Astrocyte (in vitro differentiated cells and primary cell): ENCODE data around the gene HNRNPC. TPM values are rescaled to one million over a fixed set of nuclear protein-coding genes. Genes with fewer than 3 reads are reported as not detected.
"Not testable (repeated sequence)": the region's sequence is repeated elsewhere in the genome, so short reads cannot be mapped to it uniquely, and the experiment has no call there.

Experiments
- DNase-seq: peaks from one replicate; pipeline ENCODE4 v3.0.0-alpha.2; 2010; ENCODE audit warnings: low read depth
- FAIRE-seq: peaks from 2 replicates; lab custom pipeline; 2011; peaks lifted over from hg19 to GRCh38; lab: Jason Lieb, UNC
- H2AFZ ChIP-seq: 2 replicates; pipeline ENCODE4 v1.6.0; 2012; ENCODE audit warnings: low read depth, low read length, inconsistent platforms
- H3K27ac ChIP-seq: 2 replicates; pipeline ENCODE4 v1.5.1; 2011; ENCODE audit warnings: low read depth, low read length, inconsistent platforms
- H3K27me3 ChIP-seq: 2 replicates; pipeline ENCODE4 v1.6.0; 2011; ENCODE audit warnings: low read length, inconsistent platforms; ENCODE audit not compliant: insufficient read depth
- H3K36me3 ChIP-seq: 2 replicates; pipeline ENCODE4 v1.5.1; 2011; ENCODE audit warnings: low read length, inconsistent platforms; ENCODE audit not compliant: insufficient read depth
- H3K4me1 ChIP-seq: 2 replicates; pipeline ENCODE4 v1.5.1; 2011; ENCODE audit warnings: low read length, inconsistent platforms; ENCODE audit not compliant: insufficient read depth
- H3K4me2 ChIP-seq: 2 replicates; pipeline ENCODE4 v1.6.0; 2012; ENCODE audit warnings: low read length, inconsistent platforms
- H3K4me3 ChIP-seq: 2 replicates; pipeline ENCODE4 v1.5.1; 2011; ENCODE audit warnings: low read depth, mild to moderate bottlenecking, low read length, inconsistent platforms; ENCODE audit not compliant: insufficient read depth
- H3K79me2 ChIP-seq: 2 replicates; pipeline ENCODE4 v1.6.0; 2012; ENCODE audit warnings: mild to moderate bottlenecking, low read length, inconsistent platforms; ENCODE audit not compliant: insufficient read depth
- H3K9ac ChIP-seq: 2 replicates; pipeline ENCODE4 v1.6.0; 2012; ENCODE audit warnings: mild to moderate bottlenecking, low read length, inconsistent platforms
- H3K9me3 ChIP-seq: 2 replicates; pipeline ENCODE4 v1.5.1; 2012; ENCODE audit warnings: low read depth, mild to moderate bottlenecking, low read length, inconsistent platforms; ENCODE audit not compliant: insufficient read depth
- H4K20me1 ChIP-seq: 2 replicates; pipeline ENCODE4 v1.6.0; 2012; ENCODE audit warnings: low read length, inconsistent platforms; ENCODE audit not compliant: insufficient read depth
- H3K27ac Mint-ChIP-seq: one replicate; pipeline ENCODE4 v1.8.0; 2021; ENCODE audit warnings: mild to moderate bottlenecking, mixed read lengths; ENCODE audit not compliant: unreplicated experiment
- H3K27me3 Mint-ChIP-seq: one replicate; pipeline ENCODE4 v1.8.0; 2021; ENCODE audit warnings: low read depth, mixed read lengths; ENCODE audit not compliant: unreplicated experiment
- H3K36me3 Mint-ChIP-seq: one replicate; pipeline ENCODE4 v1.8.0; 2021; ENCODE audit warnings: low read depth, mixed read lengths; ENCODE audit not compliant: unreplicated experiment
- H3K4me1 Mint-ChIP-seq: one replicate; pipeline ENCODE4 v1.8.0; 2021; ENCODE audit warnings: low read depth, mixed read lengths; ENCODE audit not compliant: unreplicated experiment
- H3K4me3 Mint-ChIP-seq: one replicate; pipeline ENCODE4 v1.8.0; 2021; ENCODE audit warnings: mild to moderate bottlenecking, moderate library complexity, mixed read lengths; ENCODE audit not compliant: unreplicated experiment
- H3K9me3 Mint-ChIP-seq: one replicate; pipeline ENCODE4 v1.8.0; 2021; ENCODE audit warnings: mild to moderate bottlenecking, mixed read lengths; ENCODE audit not compliant: unreplicated experiment
- CTCF ChIP-seq: IDR thresholded peaks from 2 replicates; pipeline ENCODE4 v1.5.1; 2011; ENCODE audit warnings: low read depth, mild to moderate bottlenecking, inconsistent platforms, low read length, moderate library complexity; ENCODE audit not compliant: insufficient read depth
- EZH2 ChIP-seq: IDR thresholded peaks from 2 replicates; pipeline ENCODE4 v1.6.1; 2012; ENCODE audit warnings: mild to moderate bottlenecking, low read length, inconsistent platforms; ENCODE audit not compliant: insufficient read depth
- total RNA-seq: library from RNA; stranded (reverse); gene quantifications from 2 replicates; pipeline ENCODE4 v1.2.1, GENCODE V29; 2021

Gene HNRNPC
- total RNA-seq, 1 donor from 2014 or later = 525 TPM

GRCh38 chr14:21307637-21308036, 38.4 kb upstream of the HNRNPC start:
- H3K79me2 ChIP-seq = no peaks in the 10 kb centered on the region
- H3K4me2 ChIP-seq = no peak overlapping the region
- no peaks in the 10 kb centered on the region for H4K20me1 ChIP-seq
- no peaks in the 10 kb centered on the region for H3K36me3 ChIP-seq
- DNase-seq = no peak
- Mint-ChIP-seq H3K36me3 (no peaks in the 10 kb centered on the region), H3K9me3 (no peaks in the 10 kb centered on the region), H3K4me3 (no peak overlapping the region), H3K27ac (no peak overlapping the region), H3K4me1 (no peaks in the 10 kb centered on the region), H3K27me3 (peaks cover 13% of the 10 kb centered on the region)
- peaks cover 4% of the 10 kb centered on the region for H3K4me1 ChIP-seq
- H3K4me3 ChIP-seq = no peak overlapping the region
- TF ChIP-seq CTCF (no peak), EZH2 (no peak)
- no peak overlapping the region for H2AFZ ChIP-seq
- H3K9me3 ChIP-seq = no peaks in the 10 kb centered on the region
- peaks cover 3% of the 10 kb centered on the region for H3K27me3 ChIP-seq
- H3K9ac ChIP-seq = no peak overlapping the region
- FAIRE-seq = no peak
- H3K27ac ChIP-seq = no peak overlapping the region

GRCh38 chr14:21302836-21303140, 33.5 kb upstream of the HNRNPC start:
- H3K4me3 Mint-ChIP-seq, H3K4me2 ChIP-seq, H3K9ac ChIP-seq, H3K36me3 Mint-ChIP-seq, H4K20me1 ChIP-seq, H3K79me2 ChIP-seq, H3K4me1 Mint-ChIP-seq, H2AFZ ChIP-seq, H3K9me3 ChIP-seq, DNase-seq, H3K36me3 ChIP-seq, H3K4me3 ChIP-seq, H3K9me3 Mint-ChIP-seq, H3K4me1 ChIP-seq, FAIRE-seq, H3K27ac Mint-ChIP-seq, H3K27ac ChIP-seq: not testable (repeated sequence)
- peaks cover 17% of the 10 kb centered on the region for H3K27me3 ChIP-seq
- H3K27me3 Mint-ChIP-seq = peaks cover 18% of the 10 kb centered on the region

GRCh38 chr14:21302013-21302835, 33.0 kb upstream of the HNRNPC start:
- no peak for TF ChIP-seq CTCF
- no peak for TF ChIP-seq EZH2
- peaks cover 1% of the 10 kb centered on the region for H3K4me1 Mint-ChIP-seq
- peaks cover 18% of the 10 kb centered on the region for H3K27me3 Mint-ChIP-seq
- Histone ChIP-seq H3K9ac (no peak overlapping the region), H3K36me3 (no peaks in the 10 kb centered on the region), H4K20me1 (no peaks in the 10 kb centered on the region), H3K4me3 (no peak overlapping the region), H3K4me1 (no peaks in the 10 kb centered on the region), H3K9me3 (no peaks in the 10 kb centered on the region), H3K79me2 (no peaks in the 10 kb centered on the region), H3K27ac (no peak overlapping the region), H3K27me3 (peaks cover 17% of the 10 kb centered on the region), H3K4me2 (no peak overlapping the region), H2AFZ (no peak overlapping the region)
- H3K36me3 Mint-ChIP-seq = peaks cover 1% of the 10 kb centered on the region
- FAIRE-seq (no peak), DNase-seq (no peak)
- H3K9me3 Mint-ChIP-seq = peaks cover 2% of the 10 kb centered on the region
- no peak overlapping the region for H3K27ac Mint-ChIP-seq
- no peak overlapping the region for H3K4me3 Mint-ChIP-seq
